Measurements from ENCODE around the gene HOXA6.

Gene HOXA6

DNA sequence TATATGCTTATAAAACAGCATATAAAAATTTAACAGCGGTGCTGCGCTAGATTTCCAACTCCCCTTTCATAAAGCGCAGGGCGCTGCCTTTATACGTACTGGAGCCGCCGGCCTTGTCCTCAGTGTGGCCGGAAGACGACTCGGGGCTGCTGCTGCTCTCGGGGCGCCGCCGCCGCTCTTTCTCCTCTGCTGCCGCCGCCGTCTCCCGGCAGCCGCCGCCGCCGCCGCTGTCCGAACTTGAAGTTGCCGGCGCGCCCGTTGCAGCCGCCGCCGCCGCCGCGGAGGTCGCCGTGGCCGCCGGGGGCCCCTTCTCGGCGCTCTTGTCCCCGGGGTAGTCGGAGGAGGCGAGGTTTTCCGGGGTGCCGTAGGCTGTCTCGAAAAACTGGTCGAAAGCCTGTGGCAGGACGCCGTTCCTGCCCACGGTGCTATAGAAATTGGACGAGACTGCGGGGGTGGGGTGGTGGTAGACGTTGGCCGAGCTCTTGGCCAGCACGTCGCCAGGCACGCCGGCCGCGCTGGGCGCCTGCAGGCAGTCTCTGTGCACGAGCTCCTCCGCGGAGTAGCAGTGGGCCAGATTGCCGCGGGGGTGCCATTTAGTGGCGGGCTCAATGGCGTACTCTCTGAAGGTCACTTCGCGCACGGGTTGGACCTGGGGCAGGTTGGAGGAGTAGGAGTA is 36.9 kb upstream of the HOXA6 start:
- no peak for DNase-seq

DNA sequence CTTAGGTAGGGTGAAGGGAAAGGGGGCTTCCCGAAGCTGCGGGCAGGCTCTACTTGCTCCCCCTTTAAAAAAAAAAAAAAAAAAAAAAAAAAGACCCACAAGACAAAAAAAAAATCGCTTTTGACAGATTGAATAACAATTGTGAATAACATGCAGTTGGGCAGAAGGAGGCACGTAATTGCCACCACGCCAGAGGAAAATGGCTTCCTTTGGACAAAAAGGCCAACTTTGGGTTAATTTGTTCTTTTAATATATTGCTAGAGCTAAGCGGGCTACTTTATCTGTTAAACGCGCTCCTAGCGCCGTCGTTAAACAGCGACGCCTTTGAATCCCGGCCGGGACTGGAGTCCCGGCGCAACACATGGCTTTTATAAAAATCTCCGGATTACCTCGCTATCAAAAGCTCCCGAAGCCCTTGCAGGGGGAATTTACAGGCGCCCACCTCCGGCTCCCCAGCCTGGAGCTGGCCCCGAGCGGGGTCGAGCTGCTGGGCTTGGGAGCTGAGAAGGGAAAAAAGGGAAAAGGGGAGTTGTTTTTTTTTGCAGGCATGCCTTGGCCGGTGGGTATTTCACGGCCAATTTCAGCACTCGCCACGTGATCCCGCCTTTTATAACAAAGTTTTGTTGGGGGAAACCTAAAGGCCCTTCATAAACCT is 36.2 kb upstream of the HOXA6 start:
- no peak for DNase-seq

DNA sequence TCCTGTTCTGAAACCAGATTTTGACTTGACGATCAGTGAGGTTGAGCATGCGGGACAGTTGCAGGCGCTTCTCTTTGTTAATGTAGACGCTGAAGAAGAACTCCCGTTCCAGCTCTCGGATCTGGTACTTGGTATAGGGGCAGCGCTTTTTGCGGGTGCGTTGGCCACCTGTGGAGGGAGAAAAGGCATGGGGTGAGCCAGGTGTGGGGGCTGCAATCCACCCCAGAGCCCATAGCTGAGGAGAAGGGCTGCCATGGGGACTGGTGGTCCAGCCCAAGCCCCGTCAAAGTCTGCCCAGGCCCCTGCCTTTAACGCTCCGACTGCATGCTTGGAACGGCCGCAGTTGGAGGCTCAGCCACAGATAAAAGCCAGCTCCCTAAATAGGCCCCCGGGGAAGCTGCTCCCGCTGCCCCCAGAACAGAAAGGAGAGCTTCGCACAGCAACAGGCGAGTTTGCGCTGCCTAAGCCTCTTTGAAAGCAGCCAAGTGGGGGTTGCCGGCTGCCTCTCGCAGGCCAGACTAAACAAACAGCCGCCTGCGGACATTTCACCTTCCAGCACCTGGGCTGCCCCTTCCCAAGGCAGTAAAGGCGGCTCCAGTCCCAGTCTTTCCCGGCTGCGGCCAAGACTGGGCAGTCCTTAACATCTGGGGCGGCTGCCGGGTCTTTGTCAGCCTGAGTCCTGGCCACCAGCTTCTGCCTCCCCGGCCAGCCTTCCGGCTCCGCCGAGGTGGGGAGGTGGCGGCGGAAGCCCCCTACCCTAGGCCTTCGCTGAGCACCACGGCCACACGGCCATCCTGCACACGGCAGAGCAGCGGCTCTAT is 35.5 kb upstream of the HOXA6 start:
- DNase-seq, result no peak

DNA sequence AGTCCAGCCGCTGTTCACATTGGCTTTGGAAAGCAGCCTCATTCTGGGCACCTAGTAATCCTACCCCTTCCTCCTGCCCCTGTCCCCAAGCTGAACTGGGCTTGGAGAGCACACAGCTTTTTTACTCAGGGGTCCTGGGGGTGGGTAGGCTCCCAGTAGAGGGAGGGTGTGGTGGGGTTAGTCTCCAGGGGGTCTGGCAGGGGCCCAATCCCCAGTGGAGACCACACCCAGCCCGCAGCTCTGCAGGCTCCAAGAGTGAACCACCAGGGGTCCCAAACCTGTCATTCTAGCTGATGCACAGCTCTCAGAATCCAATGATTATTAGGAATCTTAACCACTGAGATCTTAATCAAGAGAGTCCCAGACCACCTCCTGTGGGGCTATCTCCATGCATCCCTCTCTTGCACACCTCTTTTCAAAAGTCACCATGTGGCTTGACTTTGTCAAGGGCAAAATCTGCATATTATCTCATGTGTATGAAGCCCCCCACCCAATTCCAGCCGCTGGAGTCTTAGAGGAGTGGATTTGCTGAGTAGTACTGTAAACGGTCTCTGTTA is 34.8 kb upstream of the HOXA6 start:
- DNase-seq, result no peak

DNA sequence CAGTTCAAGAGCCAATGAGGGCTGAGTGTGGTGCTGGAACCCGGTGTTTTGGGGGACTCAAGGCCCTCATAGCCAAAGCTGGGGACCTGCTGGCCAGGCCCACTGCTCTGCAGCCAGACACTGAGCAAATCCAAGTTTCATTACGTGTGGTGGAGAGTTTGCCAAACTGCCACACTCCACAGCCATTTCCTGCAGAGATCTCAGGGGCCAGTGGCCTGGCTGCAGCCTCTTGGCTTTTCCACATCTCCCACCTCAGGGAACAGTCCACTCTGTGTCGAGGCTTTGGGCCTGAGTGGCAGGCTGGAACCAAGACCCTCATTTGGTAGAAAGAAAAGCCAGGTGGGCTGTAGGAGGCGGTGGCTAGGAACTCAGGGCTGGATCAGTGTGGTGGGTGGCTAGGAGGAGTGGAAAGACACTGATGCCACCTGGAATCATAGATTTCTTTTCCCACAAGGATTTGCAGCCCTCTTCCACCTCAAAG is 34.3 kb upstream of the HOXA6 start:
- no peak for DNase-seq

DNA sequence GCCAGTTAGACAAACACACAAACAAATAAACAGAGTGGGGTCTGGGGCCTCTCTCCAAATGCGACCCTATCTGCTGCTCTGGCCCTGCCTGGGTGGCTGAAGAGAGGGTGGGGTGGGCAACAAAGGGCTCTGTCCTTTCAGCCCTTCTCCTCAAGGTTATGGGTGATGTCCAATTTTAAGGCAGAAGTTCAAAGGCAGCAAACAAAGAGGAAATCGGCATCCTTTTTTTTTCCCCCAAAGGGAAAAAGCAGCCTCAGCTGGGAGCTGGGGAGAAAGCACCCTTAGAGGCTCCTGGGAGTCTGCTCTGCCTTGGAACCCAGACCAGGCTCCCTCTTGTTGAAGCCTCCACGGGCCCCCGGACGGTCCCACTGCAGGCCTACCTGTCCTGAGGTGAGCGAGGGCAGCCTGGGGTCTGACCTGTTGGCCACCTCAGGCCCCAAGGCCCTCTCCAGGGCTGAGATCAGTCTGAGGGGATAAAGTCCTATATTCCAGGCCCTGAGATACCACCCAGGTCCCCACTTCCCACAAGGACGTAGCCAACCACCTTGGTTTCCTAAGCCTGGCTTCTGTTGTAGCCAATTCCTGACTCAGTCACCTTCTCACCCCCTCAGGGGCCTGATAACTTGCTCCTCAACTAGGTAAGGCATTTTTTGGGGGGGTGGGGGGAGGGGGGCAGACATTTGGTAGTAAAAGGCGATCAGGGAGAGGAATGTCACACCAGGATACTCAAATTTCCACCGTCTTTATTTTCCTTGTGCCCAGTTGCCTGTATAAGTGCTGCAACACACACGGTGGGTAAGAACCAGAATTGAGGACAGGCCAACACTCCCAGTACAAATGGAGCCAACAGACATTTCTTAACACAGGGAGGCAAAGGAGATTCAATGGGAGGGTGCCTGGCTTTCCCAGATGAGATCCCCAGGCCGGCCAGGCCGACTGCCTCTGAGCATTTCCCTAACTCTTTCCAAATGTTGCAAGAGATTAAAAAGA is 33.2 kb upstream of the HOXA6 start:
- no peak for DNase-seq

DNA sequence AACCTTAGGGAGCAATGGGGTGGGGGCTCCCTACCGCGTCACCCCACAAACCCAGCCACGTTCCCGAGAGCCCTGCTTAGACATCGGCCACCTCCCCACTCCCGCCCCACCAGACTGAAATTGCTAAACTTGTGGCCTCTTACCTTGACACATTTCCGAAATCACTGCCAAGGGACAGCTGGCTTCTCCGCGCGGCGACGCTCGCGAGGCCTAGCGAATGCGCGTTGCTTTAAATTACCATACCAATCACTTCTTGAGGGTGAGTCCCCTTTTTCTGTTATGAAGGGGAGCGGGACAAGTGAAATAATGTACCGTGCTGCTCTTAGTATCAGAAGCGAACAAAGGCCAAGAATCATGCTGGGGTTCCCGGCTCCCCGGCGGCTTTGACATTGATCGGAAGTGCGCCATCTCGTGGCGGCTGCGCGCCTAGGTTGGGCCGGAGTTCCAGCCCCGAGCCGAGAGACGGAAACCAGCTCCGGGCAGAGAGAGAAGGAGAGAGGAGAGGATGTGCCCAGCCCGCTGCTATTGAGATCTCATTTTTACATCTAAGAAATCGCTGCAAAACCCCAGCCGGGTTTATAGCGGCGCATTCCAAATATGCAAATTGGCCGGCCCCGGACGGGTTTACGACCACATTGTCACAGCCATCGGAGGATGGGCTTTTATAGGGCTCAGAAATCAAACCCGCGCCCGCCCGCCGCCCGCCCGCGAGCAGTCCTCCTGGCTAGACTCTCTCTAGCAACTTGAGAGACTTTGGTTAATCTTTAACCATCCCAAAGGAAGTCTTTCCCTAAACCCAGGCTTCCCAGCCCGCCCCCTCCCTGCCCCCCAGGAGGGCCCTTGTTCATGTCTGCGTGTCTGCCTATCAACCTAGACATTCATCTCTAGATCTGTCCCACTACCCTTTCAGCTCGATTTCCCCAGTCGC is 32.2 kb upstream of the HOXA6 start:
- DNase-seq, result peak; percentile 65

DNA sequence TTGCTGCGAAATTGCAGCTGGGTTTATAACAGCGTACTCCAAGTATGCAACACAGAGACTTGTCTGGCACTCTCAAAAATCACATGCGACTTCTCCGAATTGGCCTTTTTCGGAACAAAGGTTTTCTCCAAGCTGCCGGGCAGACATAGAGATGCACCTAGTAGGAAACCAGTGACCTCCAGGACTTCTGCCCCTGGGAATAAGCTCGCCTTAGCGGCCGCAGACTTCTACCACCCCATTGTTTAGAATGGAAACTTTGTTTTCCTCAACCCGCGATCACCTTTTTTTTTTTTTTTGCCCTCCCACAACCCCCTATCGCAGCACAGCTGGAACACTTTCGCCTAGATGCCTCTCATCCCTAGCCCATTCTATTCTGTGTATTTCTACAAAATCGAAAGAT is 31.5 kb upstream of the HOXA6 start:
- no peak for DNase-seq

DNA sequence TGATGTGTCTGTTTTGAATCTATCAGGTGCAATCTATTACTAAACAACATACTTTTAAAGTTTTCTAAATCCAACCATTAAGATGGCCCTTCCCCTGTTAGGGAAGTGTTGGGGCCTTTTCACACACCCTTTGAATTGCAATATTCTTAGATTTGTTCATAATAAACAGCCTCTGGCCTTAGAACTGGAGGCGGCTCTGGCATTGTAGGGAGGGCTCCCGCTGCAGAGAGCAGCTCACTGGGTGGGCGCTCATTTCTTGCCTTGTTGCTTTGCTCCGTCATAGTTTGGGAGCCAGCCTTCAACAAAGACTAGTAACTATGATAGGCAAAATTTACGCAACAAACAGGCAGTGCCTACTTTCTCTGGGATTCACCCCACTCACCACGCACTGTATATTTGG is 30.8 kb upstream of the HOXA6 start:
- no peak for DNase-seq

DNA sequence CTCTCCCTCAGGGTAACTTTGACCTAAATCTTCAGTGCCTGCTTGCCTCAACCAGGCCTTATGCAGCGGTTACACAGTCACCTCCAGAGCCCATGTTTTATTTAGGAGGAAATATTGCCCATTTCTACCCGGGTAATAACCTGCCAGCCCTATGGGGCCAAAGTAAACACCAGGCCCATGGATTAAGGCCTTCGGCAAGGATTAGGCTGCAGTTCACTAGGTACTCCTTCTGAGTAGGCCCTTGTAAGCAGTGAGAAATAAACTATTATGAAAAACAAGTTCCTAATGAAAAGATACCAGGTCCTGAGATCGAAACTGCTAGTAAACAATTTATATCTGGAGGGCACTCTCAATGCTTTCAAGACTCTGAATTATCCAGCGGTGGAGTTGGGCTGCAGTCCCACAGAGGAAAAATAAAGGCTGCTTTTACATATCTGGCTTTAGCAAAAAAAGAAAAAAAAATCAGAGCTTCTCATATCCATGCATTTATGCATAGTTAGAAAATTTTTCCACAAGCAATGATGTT is 30.3 kb upstream of the HOXA6 start:
- DNase-seq, result no peak

DNA sequence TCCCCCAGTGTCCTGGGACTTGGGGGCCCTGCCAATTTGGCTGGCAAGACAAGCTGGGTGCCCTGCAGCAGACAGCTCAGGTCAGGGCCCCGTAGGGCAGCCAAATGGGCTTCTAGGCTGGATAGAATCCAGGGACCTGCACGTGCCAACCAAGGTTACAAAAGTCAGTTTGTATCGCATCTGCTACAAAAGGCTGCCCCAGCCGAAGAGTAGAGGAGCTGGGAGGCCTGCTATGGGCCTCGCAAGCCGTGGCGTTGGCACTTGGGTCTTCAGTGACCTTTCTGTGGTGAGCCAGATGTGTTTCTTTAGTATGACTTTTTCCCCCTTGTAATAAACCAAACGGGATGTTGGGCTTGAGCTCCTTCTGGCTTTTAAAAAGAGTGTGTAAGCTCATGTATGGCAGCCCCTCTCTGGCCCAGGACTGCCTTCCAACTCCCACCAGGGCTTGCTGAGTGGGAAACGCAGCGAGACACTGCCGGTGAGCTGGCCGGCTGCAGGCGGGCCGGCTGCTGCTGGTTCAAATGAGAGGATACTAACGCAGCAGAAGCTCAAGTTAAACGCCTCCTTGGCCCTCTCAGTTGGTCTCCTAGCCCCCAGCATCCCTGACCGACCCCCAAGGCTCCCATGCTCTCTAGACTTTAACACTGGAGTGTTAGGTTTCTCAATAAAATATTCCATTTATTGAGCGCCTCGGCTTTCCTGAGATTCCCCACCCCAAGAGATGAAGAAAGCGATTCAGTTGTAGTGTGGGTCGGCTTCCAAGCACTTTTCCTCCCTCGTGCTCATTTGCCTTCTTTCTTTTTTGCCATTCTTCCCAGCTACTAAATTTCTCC is 29.6 kb upstream of the HOXA6 start:
- DNase-seq, result no peak

DNA sequence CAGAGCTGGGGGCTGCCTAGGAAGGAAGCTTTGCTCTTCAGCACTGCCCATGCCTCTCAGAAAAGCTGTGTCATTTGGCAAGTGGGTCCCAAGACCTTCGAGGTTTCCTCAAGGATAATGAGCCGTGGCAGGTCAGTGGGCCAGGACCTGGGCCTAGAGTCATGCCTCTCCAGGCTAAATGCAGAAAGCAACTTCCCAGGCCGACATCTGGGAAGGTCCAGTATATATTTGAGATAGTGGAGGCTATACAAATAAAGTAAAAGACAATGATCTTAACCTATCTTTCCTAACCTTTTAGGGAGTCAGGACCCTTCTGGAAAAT is 28.9 kb upstream of the HOXA6 start:
- DNase-seq, result no peak

DNA sequence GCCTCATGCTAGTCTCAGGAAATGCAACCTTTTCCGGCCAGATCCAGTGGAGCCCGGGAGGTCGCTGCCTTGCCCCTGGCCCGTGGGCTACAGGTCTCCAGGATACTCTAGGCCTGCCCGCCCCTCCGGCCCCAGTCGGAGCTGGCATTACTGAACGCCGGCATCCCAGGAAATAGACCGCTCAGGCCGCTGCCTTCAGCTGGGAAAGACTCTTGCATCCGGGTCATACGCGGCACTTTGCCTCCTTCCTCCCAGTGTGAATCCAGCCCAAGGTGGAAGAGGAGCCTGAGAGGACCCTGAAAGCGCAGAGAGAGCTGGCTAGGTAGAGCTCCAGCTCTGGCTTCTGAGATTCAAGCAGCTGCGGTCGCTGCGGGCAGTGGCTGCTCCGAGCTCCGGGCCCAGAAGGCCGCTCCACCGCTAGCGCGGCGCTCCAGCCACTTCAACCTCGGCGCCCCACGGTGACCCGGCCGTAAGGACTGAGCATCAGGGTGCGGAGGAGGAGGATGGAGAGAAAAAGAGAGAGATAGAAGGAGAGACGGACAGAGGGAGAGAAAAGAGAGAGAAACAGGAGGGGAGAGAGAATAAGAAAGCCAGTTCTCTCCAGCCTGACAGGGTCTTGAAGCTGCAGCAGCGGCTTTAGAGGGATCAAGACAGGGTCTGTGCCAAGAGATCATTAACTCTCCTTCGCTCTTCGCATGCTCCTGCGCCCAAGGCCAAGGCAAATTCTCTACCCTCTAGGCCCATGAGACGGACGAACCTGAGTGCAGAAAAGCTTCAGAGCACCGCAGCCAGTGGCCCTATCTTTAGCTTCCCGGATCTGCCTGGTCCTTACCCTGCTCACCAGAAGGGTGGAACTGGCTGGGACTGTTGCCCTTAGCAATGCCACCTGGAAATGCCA is 28.3 kb upstream of the HOXA6 start:
- DNase-seq, result no peak

DNA sequence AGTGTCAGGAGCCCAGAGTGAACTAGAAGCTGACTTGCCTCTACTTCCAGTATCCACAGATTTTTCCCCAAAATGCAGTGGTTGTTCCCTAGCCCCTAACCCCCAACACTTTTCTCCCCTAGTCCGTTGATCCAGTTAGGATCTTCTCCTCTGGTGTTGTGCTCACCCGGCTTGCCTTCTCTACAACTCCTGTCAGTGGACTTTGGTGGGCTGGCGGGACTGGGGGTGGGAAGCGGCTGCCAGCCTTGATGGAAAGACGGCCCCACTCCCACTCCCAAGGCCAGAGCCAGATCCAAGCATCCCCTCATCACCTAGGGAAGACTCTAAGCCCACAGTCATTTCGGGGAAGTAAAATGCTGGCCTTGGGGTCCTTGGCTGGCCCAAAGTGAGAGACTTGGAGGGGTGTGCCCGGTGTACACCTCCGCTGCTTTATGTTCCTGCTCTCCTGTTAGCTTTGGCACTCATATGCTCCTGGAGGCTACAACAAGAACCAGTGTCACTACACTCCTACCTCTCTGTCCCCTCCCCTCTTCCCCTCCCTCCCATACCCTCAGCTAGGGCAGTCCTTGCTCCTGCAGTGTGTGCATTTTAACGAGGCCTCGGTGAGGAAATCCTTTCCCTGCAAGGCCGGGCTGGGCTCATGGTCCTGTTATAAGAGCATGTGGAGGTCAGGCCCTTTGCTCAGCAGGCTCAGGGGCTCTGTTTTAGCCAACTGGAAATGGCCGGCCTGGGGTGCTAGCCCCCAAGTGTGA is 27.5 kb upstream of the HOXA6 start:
- no peak for DNase-seq

DNA sequence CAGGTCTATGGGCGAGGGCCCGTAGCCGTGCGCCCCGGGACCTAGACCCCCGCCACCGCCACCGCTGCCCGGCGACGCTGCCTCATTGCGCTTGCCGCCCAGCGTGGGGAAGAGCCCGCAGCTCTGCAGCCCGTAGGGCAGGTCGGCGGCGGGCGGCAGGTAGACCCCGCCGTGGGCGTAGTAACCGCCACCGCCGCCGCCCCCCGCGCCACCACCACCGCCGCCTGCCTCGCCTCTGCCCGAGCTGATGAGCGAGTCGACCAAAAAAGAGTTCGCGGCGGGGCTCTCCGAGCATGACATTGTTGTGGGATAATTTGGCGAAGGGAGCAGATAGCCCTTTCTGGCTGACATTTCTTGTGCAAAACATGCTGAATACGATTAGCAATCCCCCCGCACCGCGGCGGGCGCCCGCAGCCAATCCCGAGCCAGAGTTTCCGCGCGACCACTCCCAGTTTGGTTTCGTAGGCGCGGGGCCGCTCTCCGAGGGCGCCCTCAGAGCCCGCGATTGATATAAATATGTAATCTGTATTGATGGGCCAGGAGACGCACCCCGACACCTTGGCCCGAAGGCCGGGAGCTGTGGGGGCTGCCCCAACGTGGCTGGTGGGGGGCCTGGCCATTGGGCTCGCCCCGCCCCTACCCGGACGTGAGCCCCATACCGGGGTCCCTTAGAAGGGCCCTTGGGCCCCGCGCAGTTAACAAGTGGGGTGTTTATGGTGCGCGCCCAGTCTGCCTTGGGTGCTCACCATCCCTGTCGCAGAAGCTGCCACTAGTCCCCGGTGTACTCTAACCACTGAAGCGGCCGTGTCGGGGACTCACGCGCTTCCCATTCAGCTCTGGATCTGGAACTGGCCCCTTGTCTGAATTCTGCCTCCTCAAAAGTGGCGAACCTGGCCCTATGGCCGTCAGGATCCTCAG is 26.6 kb upstream of the HOXA6 start, which contains the start of gene HOXA10:
HOXA10 (minus strand) TSS at position 365 of the 918 bp plus-strand sequence; CDS start at position 351, 14 bp downstream.
- no peak for DNase-seq

DNA sequence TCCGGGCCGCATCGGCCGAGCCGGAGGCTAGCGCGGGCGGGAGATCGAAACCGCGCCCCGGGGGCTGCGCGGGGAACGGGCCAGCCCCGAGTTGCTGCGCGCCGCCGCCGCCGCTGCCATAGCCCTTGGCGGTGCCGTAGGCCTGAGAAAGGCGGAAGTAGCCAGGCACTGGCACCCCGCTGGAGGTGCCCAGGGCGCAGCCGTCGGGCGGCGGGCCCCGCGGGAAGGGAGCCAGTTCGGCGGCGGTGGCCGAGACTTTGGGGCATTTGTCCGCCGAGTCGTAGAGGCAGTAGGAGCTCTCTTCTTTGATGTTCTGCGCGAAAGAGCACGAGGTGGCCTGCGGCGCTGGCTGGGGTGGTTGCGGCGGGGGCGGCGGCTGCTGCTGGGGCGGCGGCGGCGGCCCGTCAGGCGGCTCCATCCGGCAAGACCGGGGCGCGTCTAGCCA is 26.0 kb upstream of the HOXA6 start:
- no peak for DNase-seq

Data from stimulated activated CD4-positive, alpha-beta T cell treated with anti-CD3 and anti-CD28 coated beads, Interleukin-12 subunit alpha, Interleukin-12 subunit beta, amount 100 ng/mL, for 4 hours (primary cell).